AG04449 (cell line): ENCODE measurements around the gene PHPT1.
"Not testable (repeated sequence)": the region's sequence is repeated elsewhere in the genome, so short reads cannot be mapped to it uniquely, and the experiment has no call there.

ENCODE experiments used
- CTCF ChIA-PET: fragments of 350-600 bp; formaldehyde crosslinking; extraction: SDS; loops from one replicate; lab custom pipeline; 2021; ENCODE audit warnings: antibody characterized with exemption; lab: Yijun Ruan, JAX
- POLR2A ChIA-PET: fragments of 400-600, 350-600 bp; formaldehyde crosslinking; extraction: SDS; loops from one replicate; lab custom pipeline; 2020; ENCODE audit warnings: antibody characterized with exemption, inconsistent platforms; lab: Yijun Ruan, JAX
- DNase-seq: peaks from one replicate; pipeline ENCODE4 v3.0.0-alpha.2; 2010; ENCODE audit warnings: low read depth, low spot score
- H3K4me3 ChIP-seq: 2 replicates; pipeline ENCODE4 v1.5.1; 2011; ENCODE audit warnings: low read depth, mild to moderate bottlenecking, control low read depth, low read length
- TF ChIP-seq, protein P1 (sequence below): IDR thresholded peaks from one replicate; pipeline ENCODE4 v1.5.1; 2011; ENCODE audit warnings: mild to moderate bottlenecking, moderate library complexity, low read length, control low read depth, inconsistent platforms; ENCODE audit not compliant: insufficient read depth; ENCODE audit errors: missing control alignments

Gene PHPT1

DNA sequence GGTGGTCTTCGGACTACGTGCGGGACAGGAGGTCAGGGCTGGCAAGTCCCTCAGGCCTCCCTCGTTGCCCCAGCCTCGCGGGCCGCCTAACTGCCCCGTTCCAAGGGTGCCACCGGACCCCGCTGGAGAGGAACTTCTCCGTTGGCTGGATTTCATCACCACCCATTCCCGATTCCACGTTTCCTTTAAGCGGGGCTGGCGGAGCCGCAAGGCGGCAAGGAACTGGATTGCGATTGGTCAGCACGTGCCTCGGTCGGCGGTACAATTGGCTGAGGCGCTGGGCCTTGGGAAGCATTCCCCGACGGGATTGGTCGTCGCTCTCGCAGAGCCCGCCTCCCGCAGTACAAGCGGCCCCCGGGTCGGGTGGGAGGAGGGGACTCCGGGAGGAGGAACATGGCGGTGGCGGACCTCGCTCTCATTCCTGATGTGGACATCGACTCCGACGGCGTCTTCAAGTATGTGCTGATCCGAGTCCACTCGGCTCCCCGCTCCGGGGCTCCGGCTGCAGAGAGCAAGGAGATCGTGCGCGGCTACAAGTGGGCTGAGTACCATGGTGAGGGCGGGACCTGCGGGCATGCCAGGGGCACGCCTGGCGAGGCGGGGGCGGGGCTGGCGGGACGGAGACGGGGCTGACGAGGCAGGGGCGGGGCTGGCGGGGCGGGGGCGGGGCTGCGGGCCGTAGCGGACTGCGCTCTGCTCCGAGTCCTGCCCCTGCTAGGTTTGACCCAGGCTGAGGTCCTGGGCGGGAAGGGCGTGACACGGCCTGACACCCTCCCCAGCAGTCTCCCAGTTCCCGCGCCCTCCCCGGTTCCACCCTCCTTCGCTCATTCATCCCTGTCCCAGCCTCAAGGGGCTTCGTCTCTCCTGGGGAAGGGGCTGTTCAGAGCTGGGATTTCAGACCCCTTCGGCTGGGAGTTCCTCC, at the start of gene PHPT1:
TSS of gene PHPT1 (plus strand) at position 372 of the 922 bp plus-strand sequence. CDS start at position 394, 22 bp downstream.
- TF ChIP-seq, protein P1, sequence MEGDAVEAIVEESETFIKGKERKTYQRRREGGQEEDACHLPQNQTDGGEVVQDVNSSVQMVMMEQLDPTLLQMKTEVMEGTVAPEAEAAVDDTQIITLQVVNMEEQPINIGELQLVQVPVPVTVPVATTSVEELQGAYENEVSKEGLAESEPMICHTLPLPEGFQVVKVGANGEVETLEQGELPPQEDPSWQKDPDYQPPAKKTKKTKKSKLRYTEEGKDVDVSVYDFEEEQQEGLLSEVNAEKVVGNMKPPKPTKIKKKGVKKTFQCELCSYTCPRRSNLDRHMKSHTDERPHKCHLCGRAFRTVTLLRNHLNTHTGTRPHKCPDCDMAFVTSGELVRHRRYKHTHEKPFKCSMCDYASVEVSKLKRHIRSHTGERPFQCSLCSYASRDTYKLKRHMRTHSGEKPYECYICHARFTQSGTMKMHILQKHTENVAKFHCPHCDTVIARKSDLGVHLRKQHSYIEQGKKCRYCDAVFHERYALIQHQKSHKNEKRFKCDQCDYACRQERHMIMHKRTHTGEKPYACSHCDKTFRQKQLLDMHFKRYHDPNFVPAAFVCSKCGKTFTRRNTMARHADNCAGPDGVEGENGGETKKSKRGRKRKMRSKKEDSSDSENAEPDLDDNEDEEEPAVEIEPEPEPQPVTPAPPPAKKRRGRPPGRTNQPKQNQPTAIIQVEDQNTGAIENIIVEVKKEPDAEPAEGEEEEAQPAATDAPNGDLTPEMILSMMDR, result no peak
- ChIA-PET CTCF (interaction anchor here (0.9 kb wide), 1 partner anchor 9 kb away, joined by 3 read pairs; no protein-coding TSS in a partner anchor), POLR2A (interaction anchor here (1.0 to 1.1 kb wide), 2 partner anchors 11 to 42 kb away, joined by 3 read pairs; no protein-coding TSS in a partner anchor)
- peak; percentile 92 for DNase-seq
- H3K4me3 ChIP-seq, result peak within 1 kb of the TSS; percentile 97

DNA sequence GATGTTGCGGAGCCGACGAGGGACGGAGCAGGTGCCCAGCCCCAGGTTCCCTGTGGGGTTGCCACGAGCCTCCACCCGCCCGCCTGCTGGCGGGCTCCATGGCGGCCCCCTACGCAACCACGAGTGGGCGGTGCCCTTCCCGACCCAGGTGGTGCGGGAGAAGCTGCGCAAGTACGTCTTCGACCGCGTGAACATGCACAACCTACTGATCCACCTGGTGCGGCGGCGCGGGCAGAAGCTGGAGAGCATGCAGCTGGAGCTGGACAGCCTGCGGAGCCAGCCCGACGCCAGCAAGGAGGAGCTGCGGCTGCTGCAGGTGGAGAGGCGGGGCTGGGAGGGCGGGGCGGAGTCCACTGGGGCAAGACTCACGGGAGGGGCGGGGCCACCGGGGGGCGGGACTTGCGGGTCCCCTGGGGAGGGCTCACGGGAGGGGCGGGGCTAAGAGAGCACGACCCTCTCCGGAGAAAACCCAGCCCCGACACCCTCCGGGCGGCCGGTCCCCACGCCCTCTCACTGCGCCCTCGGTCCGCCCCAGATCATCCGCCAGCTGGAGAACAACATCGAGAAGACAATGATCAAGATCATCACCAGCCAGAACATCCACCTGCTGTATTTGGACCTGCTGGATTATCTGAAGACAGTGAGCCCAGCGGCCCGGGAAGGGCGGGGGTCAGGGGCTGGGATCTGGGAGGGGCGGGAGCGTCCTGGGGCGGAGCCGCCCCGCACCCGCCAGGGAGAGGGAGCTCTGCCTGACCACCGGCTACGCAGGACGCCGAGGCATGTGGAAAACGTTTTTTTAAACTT, 49.2 kb upstream of the PHPT1 start:
- TF ChIP-seq, protein P1, result no peak
- ChIA-PET CTCF (interaction anchor here (1.1 to 1.8 kb wide), 5 partner anchors 8 to 42 kb away, joined by 3 to 9 read pairs (median 4); partner anchors contain the start of genes AJM1, RABL6 and TMEM141), POLR2A (interaction anchor here (1.6 kb wide), 1 partner anchor 9 kb away, joined by 5 read pairs; the partner anchor contains the start of gene TMEM141)
- DNase-seq, result no peak
- H3K4me3 ChIP-seq, result 0 out of 2 replicates have a peak overlapping the region, but pooled peaks have one; percentile 8

DNA sequence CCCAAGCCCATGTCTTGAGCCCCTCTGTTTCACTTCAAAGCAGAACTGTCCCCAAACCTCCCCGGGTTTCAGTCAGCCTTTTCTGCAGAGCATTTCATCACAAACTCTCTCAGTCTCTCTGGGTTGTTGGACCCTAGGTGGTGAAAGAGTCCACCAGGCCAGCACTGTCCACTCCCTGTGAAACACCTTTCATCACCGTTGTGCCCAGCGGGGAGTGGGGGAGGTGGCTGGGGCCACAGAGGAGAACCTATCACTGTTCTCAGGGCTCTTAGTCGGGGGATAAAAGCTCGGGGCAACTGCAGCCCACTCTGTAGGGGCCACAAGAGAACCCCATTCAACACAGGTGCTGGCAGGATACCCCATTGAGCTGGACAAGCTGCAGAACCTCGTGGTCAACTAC, 46.9 kb upstream of the PHPT1 start:
- no peak for DNase-seq
- H3K4me3 ChIP-seq, result no peak overlapping the region
- TF ChIP-seq, protein P1, result no peak
- ChIA-PET CTCF (interaction anchor here (0.7 to 7.1 kb wide), 4 partner anchors 9 to 14 kb away, joined by 3 to 69 read pairs (median 3); partner anchors contain the start of gene TMEM141), POLR2A (no interaction called here)

DNA sequence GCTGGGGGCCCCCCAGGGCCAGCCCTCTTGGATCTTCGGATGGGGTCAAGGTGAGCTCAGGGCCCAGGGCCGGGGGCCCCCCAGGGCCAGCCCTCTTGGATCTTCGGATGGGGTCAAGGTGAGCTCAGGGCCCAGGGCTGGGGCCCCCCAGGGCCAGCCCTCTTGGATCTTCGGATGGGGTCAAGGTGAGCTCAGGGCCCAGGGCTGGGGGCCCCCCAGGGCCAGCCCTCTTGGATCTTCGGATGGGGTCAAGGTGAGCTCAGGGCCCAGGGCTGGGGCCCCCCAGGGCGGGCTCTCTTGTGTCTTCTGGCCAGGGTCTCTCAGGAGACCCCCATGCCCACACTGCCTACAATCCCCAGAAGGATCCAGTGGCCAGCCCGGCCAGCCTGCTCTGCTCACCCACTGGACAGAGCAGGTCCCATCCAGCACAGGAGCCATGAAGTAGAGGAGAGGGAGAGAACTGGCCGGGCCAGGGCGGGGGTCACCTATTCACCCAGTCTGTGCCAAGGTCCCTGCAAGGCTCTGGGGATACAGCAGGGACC, 46.1 kb upstream of the PHPT1 start:
- CTCF ChIA-PET, result interaction anchor here (0.7 to 7.1 kb wide), 4 partner anchors 8 to 15 kb away, joined by 3 to 69 read pairs (median 3); partner anchors contain the start of gene TMEM141
- H3K4me3 ChIP-seq, DNase-seq, POLR2A ChIA-PET: not testable (repeated sequence)

DNA sequence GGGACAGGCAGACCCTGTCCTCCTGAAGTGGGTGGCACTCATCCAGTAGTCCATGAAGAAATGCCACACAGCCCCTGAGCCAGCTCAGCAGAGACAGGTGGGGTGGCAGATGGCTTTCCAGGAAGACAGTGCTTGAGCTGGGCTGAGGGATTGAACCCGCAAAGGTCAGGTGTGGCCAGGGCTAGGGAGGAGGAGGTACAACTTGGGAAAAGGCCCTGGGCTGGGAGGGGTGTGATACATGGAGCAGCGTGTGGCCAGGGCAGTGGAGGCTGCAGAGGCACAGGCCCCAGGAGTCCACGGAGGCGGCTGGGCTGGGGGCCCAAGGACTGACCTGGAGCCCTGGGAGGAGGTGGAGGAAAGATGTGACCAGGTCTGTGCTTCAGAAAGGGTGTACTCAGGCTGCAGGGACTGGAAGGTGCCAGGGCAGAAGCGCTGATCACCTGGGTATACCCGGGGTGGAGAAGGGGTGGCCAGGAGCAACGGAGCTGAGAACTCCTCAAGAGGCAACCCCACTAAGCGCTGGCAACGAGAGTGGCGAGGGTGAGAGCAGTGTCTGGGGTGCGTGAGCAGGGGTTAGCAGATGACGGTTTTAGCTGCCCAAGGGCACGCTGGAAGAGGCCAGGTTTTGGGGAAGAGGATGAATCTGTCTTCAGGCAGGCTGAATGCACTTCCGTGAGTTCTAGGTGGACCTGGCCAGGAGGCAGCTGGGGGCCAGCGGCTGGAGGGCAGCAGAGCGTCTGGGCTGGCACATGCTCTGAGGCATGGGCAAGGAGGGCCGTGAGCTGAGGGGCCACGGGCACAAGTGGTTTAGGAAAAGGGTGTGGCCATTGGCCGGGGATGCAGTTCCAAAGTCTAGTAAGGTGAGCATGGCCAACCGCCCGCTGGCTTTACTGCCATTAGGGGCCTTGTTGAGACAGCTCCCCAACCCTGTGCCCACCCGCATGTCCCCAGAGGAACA, 45.4 kb upstream of the PHPT1 start:
- POLR2A ChIA-PET, result no interaction called here
- CTCF ChIA-PET, result interaction anchor here (7.1 kb wide), 1 partner anchor 11 kb away, joined by 69 read pairs; the partner anchor contains the start of gene TMEM141
- no peak for DNase-seq
- TF ChIP-seq, protein P1, result no peak
- no peak overlapping the region for H3K4me3 ChIP-seq
